ENCODE results near the gene VTCN1.
A peak's percentile ranks its signal among the peaks of the same experiment; 100 is the strongest.

VTCN1 gene

GRCh38 chr1:117143172-117143571, 67.6 kb downstream of the VTCN1 start:
- TF ChIP-seq CTCF (conservative IDR thresholded peaks at IDR 0.05; ENCODE audit: low read length) = no peak
- DNase-seq (ENCODE audit: low read depth) = no peak

GRCh38 chr1:117142200-117142599, 68.5 kb downstream of the VTCN1 start:
- no peak for TF ChIP-seq CTCF (conservative IDR thresholded peaks at IDR 0.05; ENCODE audit: low read length)
- peak; percentile 53 for DNase-seq (ENCODE audit: low read depth)
- no peak overlapping the region for H3K4me3 ChIP-seq (ENCODE audit: low read length)

More at GRCh38 chr1:117143172-117143571, 67.6 kb downstream of the VTCN1 start:
- no peak overlapping the region for H3K4me3 ChIP-seq (ENCODE audit: low read length)

- no peak for DNase-seq (ENCODE audit: low read depth)
These were observed 72.2 kb downstream of the VTCN1 start for GRCh38 chr1:117138561-117138960.

GRCh38 chr1:117138106-117138505, 72.6 kb downstream of the VTCN1 start:
- no peak for TF ChIP-seq CTCF (conservative IDR thresholded peaks at IDR 0.05; ENCODE audit: low read length)
- DNase-seq (ENCODE audit: low read depth) = no peak
- no peak overlapping the region for H3K4me3 ChIP-seq (ENCODE audit: low read length)

More at GRCh38 chr1:117138561-117138960, 72.2 kb downstream of the VTCN1 start:
- no peak for TF ChIP-seq CTCF (conservative IDR thresholded peaks at IDR 0.05; ENCODE audit: low read length)
- no peak overlapping the region for H3K4me3 ChIP-seq (ENCODE audit: low read length)

GRCh38 chr1:117137281-117137855, 73.4 kb downstream of the VTCN1 start:
- no peak for DNase-seq (ENCODE audit: low read depth)
- TF ChIP-seq CTCF (conservative IDR thresholded peaks at IDR 0.05; ENCODE audit: low read length) = no peak
- H3K4me3 ChIP-seq (ENCODE audit: low read length) = no peak overlapping the region

- no peak for TF ChIP-seq CTCF (conservative IDR thresholded peaks at IDR 0.05; ENCODE audit: low read length)
- H3K4me3 ChIP-seq (ENCODE audit: low read length) = no peak overlapping the region
- no peak for DNase-seq (ENCODE audit: low read depth)
These were observed 74.0 kb downstream of the VTCN1 start for GRCh38 chr1:117136749-117137148.

- no peak for TF ChIP-seq CTCF (conservative IDR thresholded peaks at IDR 0.05; ENCODE audit: low read length)
- no peak for DNase-seq (ENCODE audit: low read depth)
- H3K4me3 ChIP-seq (ENCODE audit: low read length) = no peak overlapping the region
These were observed 75.4 kb downstream of the VTCN1 start for GRCh38 chr1:117135329-117135728.
